Activated CD4-positive, alpha-beta T cell treated with anti-CD3 and anti-CD28 coated beads for 48 hours (primary cell): ENCODE results near the gene PAX5.

Source experiments
- DNase-seq: peaks from one replicate; pipeline ENCODE4 v3.0.0-alpha.2; 2020

PAX5 gene

GRCh38 chr9:36956908-36957307 is 77.2 kb downstream of the PAX5 start:
- no peak for DNase-seq

GRCh38 chr9:36950389-36950788 is 83.7 kb downstream of the PAX5 start:
- no peak for DNase-seq

GRCh38 chr9:36949466-36949865 is 84.6 kb downstream of the PAX5 start:
- DNase-seq: no peak

GRCh38 chr9:36948051-36948450 is 86.0 kb downstream of the PAX5 start:
- DNase-seq: no peak

GRCh38 chr9:36946653-36947052 is 87.4 kb downstream of the PAX5 start:
- no peak for DNase-seq

GRCh38 chr9:36945999-36946398 is 88.1 kb downstream of the PAX5 start:
- DNase-seq: no peak

GRCh38 chr9:36942891-36943290 is 91.2 kb downstream of the PAX5 start:
- no peak for DNase-seq

GRCh38 chr9:36941441-36941840 is 92.6 kb downstream of the PAX5 start:
- DNase-seq: no peak

- DNase-seq: no peak
These were observed 93.2 kb downstream of the PAX5 start for GRCh38 chr9:36940881-36941280.

GRCh38 chr9:36940500-36940853 is 93.6 kb downstream of the PAX5 start:
- DNase-seq: no peak

GRCh38 chr9:36939655-36940499 is 94.2 kb downstream of the PAX5 start:
- DNase-seq: no peak

- no peak for DNase-seq
These were observed 94.9 kb downstream of the PAX5 start for GRCh38 chr9:36939214-36939613.

- DNase-seq: no peak
These were observed 95.5 kb downstream of the PAX5 start for GRCh38 chr9:36938617-36939016.

- no peak for DNase-seq
These were observed 96.1 kb downstream of the PAX5 start for GRCh38 chr9:36937951-36938350.

GRCh38 chr9:36937346-36937745 is 96.7 kb downstream of the PAX5 start:
- DNase-seq: no peak

- DNase-seq: no peak
These were observed 97.6 kb downstream of the PAX5 start for GRCh38 chr9:36936498-36936831.

GRCh38 chr9:36935768-36936497 is 98.1 kb downstream of the PAX5 start:
- no peak for DNase-seq

- DNase-seq: no peak
These were observed 98.7 kb downstream of the PAX5 start for GRCh38 chr9:36935332-36935731.

- DNase-seq: no peak
These were observed 99.5 kb downstream of the PAX5 start for GRCh38 chr9:36934478-36935065.

- DNase-seq: no peak
These were observed 100.3 kb downstream of the PAX5 start for GRCh38 chr9:36933676-36934215.

GRCh38 chr9:36932198-36932597 is 101.9 kb downstream of the PAX5 start:
- no peak for DNase-seq

GRCh38 chr9:36930941-36931340 is 103.1 kb downstream of the PAX5 start:
- DNase-seq: no peak

- DNase-seq: no peak
These were observed 104.8 kb downstream of the PAX5 start for GRCh38 chr9:36929350-36929675.
